Measurements from ENCODE around the gene ETS1. TPM values are rescaled to one million over a fixed set of nuclear protein-coding genes. Genes with fewer than 3 reads are reported as not detected.

The ETS1 gene
- total RNA-seq, 2 donors from 2014 or later, result 34.3 to 36.4 TPM

GRCh38 chr11:128417607-128418324, 169.6 kb downstream of the ETS1 start:
- Histone ChIP-seq H3K4me1 (ENCODE audit: control insufficient read depth, insufficient read depth, low read length) (no peaks in the 10 kb centered on the region), H3K27ac (ENCODE audit: low read depth, low read length) (no peak overlapping the region), H3K9me3 (ENCODE audit: control insufficient read depth, low read length) (no peaks in the 10 kb centered on the region), H3K27me3 (ENCODE audit: control insufficient read depth, insufficient read depth, low read length, poor library complexity, severe bottlenecking) (no peaks in the 10 kb centered on the region), H3K9ac (ENCODE audit: extremely low read depth, low read length, poor library complexity, severe bottlenecking) (no peak overlapping the region), H3K36me3 (ENCODE audit: control insufficient read depth, insufficient read depth, low read length) (no peaks in the 10 kb centered on the region), H3K4me3 (ENCODE audit: low read length) (no peak overlapping the region)
- no peak for TF ChIP-seq CTCF (conservative IDR thresholded peaks at IDR 0.05)
- Mint-ChIP-seq H3K4me3 (no peak overlapping the region), H3K27me3 (ENCODE audit: insufficient read depth) (no peaks in the 10 kb centered on the region), H3K4me1 (peaks cover 2% of the 10 kb centered on the region), H3K9me3 (no peaks in the 10 kb centered on the region), H3K36me3 (ENCODE audit: low read depth) (no peaks in the 10 kb centered on the region), H3K27ac (no peak overlapping the region)
- 83 to 91% methylated on average over 4 to 5 of the region's 5 CpGs for WGBS, 2 experiments (ENCODE audit: insufficient coverage in 1 of 2, insufficient read length in 1 of 2)
- no peak for DNase-seq

GRCh38 chr11:128416976-128417375, 170.4 kb downstream of the ETS1 start:
- no peaks in the 10 kb centered on the region for H3K27me3 Mint-ChIP-seq (ENCODE audit: insufficient read depth)
- H3K4me3 Mint-ChIP-seq, result no peak overlapping the region
- no peaks in the 10 kb centered on the region for H3K27me3 ChIP-seq (ENCODE audit: control insufficient read depth, insufficient read depth, low read length, poor library complexity, severe bottlenecking)

GRCh38 chr11:128415539-128415938, 171.8 kb downstream of the ETS1 start:
- H3K27ac Mint-ChIP-seq, result no peak overlapping the region
- WGBS, 2 experiments (ENCODE audit: insufficient coverage in 1 of 2, insufficient read length in 1 of 2), result 60 to 93% methylated on average over 1 to 2 of the region's 3 CpGs
- H3K4me3 ChIP-seq (ENCODE audit: low read length), result no peak overlapping the region
- H3K36me3 Mint-ChIP-seq (ENCODE audit: low read depth), result no peaks in the 10 kb centered on the region
- no peaks in the 10 kb centered on the region for H3K27me3 Mint-ChIP-seq (ENCODE audit: insufficient read depth)
- no peaks in the 10 kb centered on the region for H3K9me3 ChIP-seq (ENCODE audit: control insufficient read depth, low read length)
- no peaks in the 10 kb centered on the region for H3K9me3 Mint-ChIP-seq
- peaks cover 2% of the 10 kb centered on the region for H3K4me1 Mint-ChIP-seq
- no peak overlapping the region for H3K27ac ChIP-seq (ENCODE audit: low read depth, low read length)
- no peaks in the 10 kb centered on the region for H3K4me1 ChIP-seq (ENCODE audit: control insufficient read depth, insufficient read depth, low read length)
- no peak for TF ChIP-seq CTCF (conservative IDR thresholded peaks at IDR 0.05)
- no peak for DNase-seq
- H3K4me3 Mint-ChIP-seq, result no peak overlapping the region
- H3K36me3 ChIP-seq (ENCODE audit: control insufficient read depth, insufficient read depth, low read length), result no peaks in the 10 kb centered on the region
- no peaks in the 10 kb centered on the region for H3K27me3 ChIP-seq (ENCODE audit: control insufficient read depth, insufficient read depth, low read length, poor library complexity, severe bottlenecking)
- no peak overlapping the region for H3K9ac ChIP-seq (ENCODE audit: extremely low read depth, low read length, poor library complexity, severe bottlenecking)

More at GRCh38 chr11:128416976-128417375, 170.4 kb downstream of the ETS1 start:
- H3K4me1 ChIP-seq (ENCODE audit: control insufficient read depth, insufficient read depth, low read length), result no peaks in the 10 kb centered on the region
- no peak overlapping the region for H3K27ac ChIP-seq (ENCODE audit: low read depth, low read length)
- Mint-ChIP-seq H3K36me3 (ENCODE audit: low read depth) (no peaks in the 10 kb centered on the region), H3K27ac (no peak overlapping the region), H3K9me3 (no peaks in the 10 kb centered on the region), H3K4me1 (peaks cover 2% of the 10 kb centered on the region)
- no peak for TF ChIP-seq CTCF (conservative IDR thresholded peaks at IDR 0.05)
- H3K9ac ChIP-seq (ENCODE audit: extremely low read depth, low read length, poor library complexity, severe bottlenecking), result no peak overlapping the region
- H3K36me3 ChIP-seq (ENCODE audit: control insufficient read depth, insufficient read depth, low read length), result no peaks in the 10 kb centered on the region
- H3K4me3 ChIP-seq (ENCODE audit: low read length), result no peak overlapping the region
- DNase-seq, result no peak
- no peaks in the 10 kb centered on the region for H3K9me3 ChIP-seq (ENCODE audit: control insufficient read depth, low read length)
- WGBS, 2 experiments (ENCODE audit: insufficient coverage in 1 of 2, insufficient read length in 1 of 2), result 96% methylated on average over 1 of the region's 1 CpG; no CpG with 5 or more reads in 1 of the 2 experiments
